ENCODE data around the gene CNDP1. TPM values are rescaled to one million over a fixed set of nuclear protein-coding genes. Genes with fewer than 3 reads are reported as not detected.
A peak's percentile ranks its signal among the peaks of the same experiment; 100 is the strongest.

Gene CNDP1
- total RNA-seq, 4 donors from 2014 or later: 0.15 TPM; not detected in 3

GRCh38 chr18:74492259-74492658 lies 42.0 kb upstream of the CNDP1 start:
- WGBS, 2 donors (ENCODE audit: low coverage in 1 of 2): no CpG with 5 or more reads among the region's 3 CpGs
- no peak for ATAC-seq
- H3K27ac ChIP-seq: no peak overlapping the region
- H3K27me3 ChIP-seq: no peaks in the 10 kb centered on the region
- H3K4me1 ChIP-seq: peaks cover 0 to 13% (median 5%) of the 10 kb centered on the region in 3 donors
- H3K9me3 ChIP-seq: peaks cover 0 to 9% (median 0%) of the 10 kb centered on the region in 3 donors
- no peak overlapping the region for H3K4me3 ChIP-seq
- no peaks in the 10 kb centered on the region for H3K36me3 ChIP-seq
- no peak for TF ChIP-seq POLR2AphosphoS5 (IDR thresholded peaks at IDR 0.05)
- TF ChIP-seq CTCF (IDR thresholded peaks at IDR 0.05): no peak
- no peak for TF ChIP-seq POLR2A (IDR thresholded peaks at IDR 0.05)
- TF ChIP-seq EP300 (IDR thresholded peaks at IDR 0.05): no peak

- H3K27me3 ChIP-seq: no peaks in the 10 kb centered on the region
- no peak overlapping the region for H3K27ac ChIP-seq
- TF ChIP-seq POLR2A (IDR thresholded peaks at IDR 0.05) (no peak), CTCF (IDR thresholded peaks at IDR 0.05) (peak in 3 of 4 experiments; percentile 41 to 61 (median 46))
- no CpG with 5 or more reads among the region's 1 CpG for WGBS, 2 donors (ENCODE audit: low coverage in 1 of 2)
- peaks cover 0 to 27% (median 10%) of the 10 kb centered on the region in 3 donors for H3K4me1 ChIP-seq
- no peak for ATAC-seq
- no peaks in the 10 kb centered on the region for H3K36me3 ChIP-seq
- peaks cover 0 to 9% (median 0%) of the 10 kb centered on the region in 3 donors for H3K9me3 ChIP-seq
- H3K4me3 ChIP-seq: no peak overlapping the region
Measured at GRCh38 chr18:74493689-74494088, 40.6 kb upstream of the CNDP1 start.

GRCh38 chr18:74494514-74494913 lies 39.8 kb upstream of the CNDP1 start:
- Histone ChIP-seq H3K27me3 (no peaks in the 10 kb centered on the region), H3K9me3 (peaks cover 0 to 9% (median 0%) of the 10 kb centered on the region in 3 donors), H3K4me3 (no peak overlapping the region), H3K4me1 (peaks cover 0 to 33% (median 10%) of the 10 kb centered on the region in 3 donors), H3K36me3 (no peaks in the 10 kb centered on the region), H3K27ac (no peak overlapping the region)
- 42 to 55% methylated on average over 1 of the region's 1 CpG for WGBS, 2 donors (ENCODE audit: low coverage in 1 of 2)
- no peak for TF ChIP-seq EP300 (IDR thresholded peaks at IDR 0.05)
- TF ChIP-seq POLR2A (IDR thresholded peaks at IDR 0.05): no peak
- TF ChIP-seq POLR2AphosphoS5 (IDR thresholded peaks at IDR 0.05): no peak
- TF ChIP-seq CTCF (IDR thresholded peaks at IDR 0.05): no peak
- no peak for ATAC-seq

- peak; percentile 94 for ATAC-seq
- Histone ChIP-seq H3K4me3 (peak within 1 kb of the TSS; percentile 58 to 95), H3K27ac (peak within 1 kb of the TSS; percentile 49 to 92 (median 90)), H3K9me3 (peaks cover 0 to 9% (median 0%) of the 10 kb centered on the region in 3 donors), H3K36me3 (peaks cover 0 to 5% of the 10 kb centered on the region in 2 donors), H3K27me3 (no peaks in the 10 kb centered on the region), H3K4me1 (peaks cover 0 to 33% (median 10%) of the 10 kb centered on the region in 3 donors)
- WGBS, 2 donors (ENCODE audit: low coverage in 1 of 2): 0 to 1% methylated on average over 11 to 13 of the region's 71 CpGs
- TF ChIP-seq EP300 (IDR thresholded peaks at IDR 0.05): no peak
- TF ChIP-seq POLR2A (IDR thresholded peaks at IDR 0.05): peak in 1 of 2 donors; percentile 45
- peak; percentile 70 for TF ChIP-seq POLR2AphosphoS5 (IDR thresholded peaks at IDR 0.05)
- no peak for TF ChIP-seq CTCF (IDR thresholded peaks at IDR 0.05)
Measured at GRCh38 chr18:74495581-74496507, 38.5 kb upstream of the CNDP1 start, which contains the start of gene CNDP2. CNDP2 (plus strand) TSS chr18:74496363; CDS start chr18:74499974, 3,611 bp downstream.
